Effector memory CD4-positive, alpha-beta T cell (primary cell): ENCODE data around the gene ASXL1.

Experiments
- DNase-seq, 3 donors: peaks; one replicate each; pipeline ENCODE4 v3.0.0-alpha.2; 2020
- H3K27ac ChIP-seq: 2 replicates; pipeline ENCODE4 v1.7.0; 2013; ENCODE audit warnings: mild to moderate bottlenecking, low read length, moderate library complexity; ENCODE audit not compliant: insufficient read depth, poor library complexity, severe bottlenecking
- H3K27me3 ChIP-seq: replicated peaks from 2 replicates; pipeline ENCODE4 v1.7.0; 2013; ENCODE audit warnings: mild to moderate bottlenecking, low read length; ENCODE audit not compliant: insufficient read depth, control insufficient read depth, poor library complexity, severe bottlenecking
- H3K36me3 ChIP-seq: 2 replicates; pipeline ENCODE4 v1.7.0; 2013; ENCODE audit warnings: mild to moderate bottlenecking, low read length, moderate library complexity; ENCODE audit not compliant: control insufficient read depth, insufficient read depth
- H3K4me1 ChIP-seq: 2 replicates; pipeline ENCODE4 v1.7.0; 2013; ENCODE audit warnings: low read length, mild to moderate bottlenecking; ENCODE audit not compliant: control insufficient read depth, insufficient read depth, poor library complexity, severe bottlenecking
- H3K4me3 ChIP-seq: 2 replicates; pipeline ENCODE4 v1.7.0; 2013; ENCODE audit warnings: low read length, low read depth, mild to moderate bottlenecking; ENCODE audit not compliant: insufficient read depth, poor library complexity, severe bottlenecking
- H3K9me3 ChIP-seq: 2 replicates; pipeline ENCODE4 v1.7.0; 2013; ENCODE audit warnings: mild to moderate bottlenecking, low read length, moderate library complexity; ENCODE audit not compliant: control insufficient read depth

Gene ASXL1

DNA sequence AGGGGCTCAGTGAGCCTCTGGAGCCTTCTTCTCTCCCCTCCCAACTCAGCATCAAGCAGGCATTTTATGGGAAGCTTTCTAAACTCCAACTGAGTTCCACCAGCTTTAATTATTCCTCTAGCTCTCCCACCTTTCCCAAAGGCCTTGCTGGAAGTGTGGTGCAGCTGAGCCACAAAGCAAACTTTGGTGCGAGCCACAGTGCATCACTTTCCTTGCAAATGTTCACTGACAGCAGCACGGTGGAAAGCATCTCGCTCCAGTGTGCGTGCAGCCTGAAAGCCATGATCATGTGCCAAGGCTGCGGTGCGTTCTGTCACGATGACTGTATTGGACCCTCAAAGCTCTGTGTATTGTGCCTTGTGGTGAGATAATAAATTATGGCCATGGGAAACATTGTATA lies 78.8 kb downstream of the ASXL1 start:
- no peaks in the 10 kb centered on the region for H3K4me1 ChIP-seq
- no peak overlapping the region for H3K27ac ChIP-seq
- no peaks in the 10 kb centered on the region for H3K9me3 ChIP-seq
- H3K36me3 ChIP-seq = peaks cover 77% of the 10 kb centered on the region
- no peaks in the 10 kb centered on the region for H3K27me3 ChIP-seq
- no peak overlapping the region for H3K4me3 ChIP-seq
- no peak for DNase-seq

DNA sequence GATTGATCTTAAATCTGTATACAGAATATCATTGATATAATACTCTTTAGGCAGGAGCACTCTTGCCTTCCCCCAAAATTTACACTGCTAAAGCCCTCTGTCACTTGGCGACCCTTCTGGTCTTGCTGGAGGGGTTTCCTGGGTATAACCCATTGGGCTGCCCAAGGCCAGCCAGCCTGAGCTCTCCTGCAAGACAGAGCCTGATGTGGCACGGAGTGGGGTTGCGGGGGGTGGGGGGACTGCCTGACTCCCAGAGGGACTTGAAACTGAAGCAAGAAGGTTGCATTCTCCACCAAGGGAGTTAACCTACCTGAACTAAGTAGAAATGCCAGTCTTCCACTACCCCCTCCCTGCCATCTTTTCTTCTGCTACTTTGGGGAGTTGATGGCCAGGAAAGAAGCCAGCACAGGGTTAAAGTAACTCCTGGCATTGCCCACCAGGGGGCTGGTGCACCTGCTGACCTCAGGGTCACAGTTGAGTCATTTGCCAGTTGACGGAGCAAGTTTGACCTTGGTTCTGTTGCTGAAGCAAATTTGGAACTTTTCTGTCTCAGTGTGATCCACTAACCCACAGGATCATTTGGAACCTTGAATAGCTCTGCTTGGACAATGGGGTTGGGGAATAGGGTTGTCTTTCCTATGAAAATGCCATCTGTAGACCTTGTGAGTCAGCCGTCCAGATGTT lies 79.4 kb downstream of the ASXL1 start:
- DNase-seq = no peak
- H3K9me3 ChIP-seq = no peaks in the 10 kb centered on the region
- no peak overlapping the region for H3K27ac ChIP-seq
- no peaks in the 10 kb centered on the region for H3K27me3 ChIP-seq
- H3K4me1 ChIP-seq = no peaks in the 10 kb centered on the region
- H3K4me3 ChIP-seq = no peak overlapping the region
- H3K36me3 ChIP-seq = peaks cover 73% of the 10 kb centered on the region

DNA sequence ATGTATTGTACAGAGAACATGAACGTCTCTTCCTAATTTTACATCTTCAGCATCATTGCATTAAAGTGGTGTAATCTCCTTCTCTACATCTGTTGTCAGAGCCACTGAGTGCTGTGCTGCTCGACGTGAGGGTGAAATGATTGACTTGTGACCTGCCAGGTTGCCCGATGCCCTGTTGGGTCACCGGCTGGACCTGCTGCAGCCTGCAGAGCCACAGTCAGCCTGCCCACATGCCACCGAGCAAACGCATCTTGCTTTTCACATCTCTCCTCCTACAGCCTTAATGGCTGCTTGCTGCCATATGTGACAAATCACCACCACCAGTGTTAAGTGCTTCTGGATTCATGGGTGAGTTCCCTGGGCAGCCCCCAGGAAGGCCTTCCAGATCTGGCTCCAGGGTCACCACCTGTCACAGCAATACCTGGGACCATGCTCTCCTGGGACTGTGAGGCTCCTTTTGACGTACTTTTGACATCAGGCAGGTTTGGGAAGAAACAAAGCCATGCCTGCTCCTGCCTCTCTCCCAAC lies 80.3 kb downstream of the ASXL1 start:
- no peak for DNase-seq
- Histone ChIP-seq H3K4me1 (no peaks in the 10 kb centered on the region), H3K36me3 (peaks cover 74% of the 10 kb centered on the region), H3K27me3 (no peaks in the 10 kb centered on the region), H3K27ac (no peak overlapping the region), H3K4me3 (no peak overlapping the region), H3K9me3 (no peaks in the 10 kb centered on the region)

DNA sequence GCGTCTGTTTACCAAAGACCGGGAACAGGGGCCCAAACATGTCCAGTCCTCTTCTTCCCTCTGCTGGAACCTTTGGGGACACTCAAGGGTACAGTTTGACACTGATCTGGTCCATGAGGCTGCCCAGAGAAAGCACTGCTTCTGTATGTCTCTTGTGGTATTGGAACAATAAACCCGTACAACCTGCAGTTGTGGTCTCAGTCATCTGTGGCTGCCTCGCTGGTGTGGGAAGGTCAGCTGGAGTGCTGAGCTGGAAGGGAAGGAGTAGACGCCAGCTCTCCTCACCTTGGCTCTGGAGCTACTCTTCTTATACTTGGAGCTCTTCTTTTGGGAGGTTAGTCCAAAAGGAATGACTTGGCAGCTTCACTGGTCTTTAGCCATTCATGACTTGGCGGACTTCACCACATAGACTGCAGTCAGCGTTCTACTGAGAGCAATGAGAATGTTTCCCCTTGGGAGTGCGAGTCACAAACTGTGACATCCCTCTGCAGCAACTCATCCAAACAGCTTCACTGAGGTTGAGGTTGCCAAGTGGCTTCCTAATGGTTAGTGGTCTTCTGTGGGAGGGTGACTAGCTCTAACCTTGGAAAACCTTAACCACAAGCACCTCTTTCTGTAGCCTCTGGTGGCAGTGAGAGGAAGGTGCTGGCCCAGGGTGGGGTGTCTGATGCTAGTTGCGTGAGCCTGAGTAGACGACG lies 81.2 kb downstream of the ASXL1 start:
- H3K4me3 ChIP-seq = no peak overlapping the region
- no peaks in the 10 kb centered on the region for H3K9me3 ChIP-seq
- no peaks in the 10 kb centered on the region for H3K4me1 ChIP-seq
- DNase-seq = no peak
- H3K27ac ChIP-seq = no peak overlapping the region
- no peaks in the 10 kb centered on the region for H3K27me3 ChIP-seq
- H3K36me3 ChIP-seq = peaks cover 71% of the 10 kb centered on the region

DNA sequence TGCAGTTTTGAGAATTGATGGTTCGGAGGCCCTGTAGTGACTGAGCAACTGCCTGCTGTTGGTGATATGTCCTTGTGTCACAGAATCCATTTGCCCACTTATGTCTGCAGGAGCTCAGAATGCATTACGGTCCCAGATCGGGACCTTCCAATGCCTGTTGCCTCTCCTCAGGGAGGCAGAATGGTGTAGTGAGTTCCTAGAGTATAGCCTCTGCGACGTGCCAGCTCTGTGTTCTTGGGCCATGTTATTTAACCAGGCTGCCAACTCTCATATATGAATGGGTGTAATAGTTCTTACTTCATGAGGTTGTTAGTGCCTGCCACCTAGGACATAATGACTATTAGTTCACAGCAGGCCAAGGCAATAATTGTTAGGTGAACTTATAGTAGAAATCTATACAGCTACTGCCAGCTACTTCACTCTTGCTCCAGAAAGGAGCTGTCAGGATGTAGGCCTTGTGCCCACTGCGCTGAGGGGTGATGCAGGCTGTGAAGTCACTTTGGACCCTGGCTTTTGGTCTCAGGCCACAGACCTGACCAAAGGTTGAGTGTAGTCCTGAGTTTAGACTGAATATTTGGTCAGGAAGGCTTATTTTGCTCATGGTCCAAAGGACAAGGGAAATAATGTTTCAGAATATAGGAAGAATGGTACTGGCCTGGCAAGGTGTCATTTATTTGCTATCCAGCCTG lies 82.1 kb downstream of the ASXL1 start:
- no peaks in the 10 kb centered on the region for H3K9me3 ChIP-seq
- H3K36me3 ChIP-seq = peaks cover 65% of the 10 kb centered on the region
- no peak for DNase-seq
- no peaks in the 10 kb centered on the region for H3K4me1 ChIP-seq
- no peak overlapping the region for H3K4me3 ChIP-seq
- H3K27me3 ChIP-seq = no peaks in the 10 kb centered on the region
- H3K27ac ChIP-seq = no peak overlapping the region

DNA sequence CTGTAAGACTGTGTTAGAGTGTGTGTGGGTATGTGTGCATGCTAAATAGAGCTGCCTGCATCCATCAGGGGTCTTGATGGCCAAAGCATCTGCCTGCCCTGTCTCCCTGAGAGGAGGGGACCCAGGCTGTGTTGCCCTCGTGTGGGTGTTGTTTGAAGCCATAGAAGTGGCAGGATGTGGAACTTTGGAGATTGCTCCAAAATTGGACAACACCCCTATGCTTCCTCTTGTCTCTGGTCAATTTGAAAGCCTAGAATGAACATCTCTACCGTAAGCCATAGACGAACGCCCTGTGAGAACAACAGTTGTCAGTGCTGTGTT lies 82.6 kb downstream of the ASXL1 start:
- peaks cover 64% of the 10 kb centered on the region for H3K36me3 ChIP-seq
- H3K4me3 ChIP-seq = no peak overlapping the region
- no peaks in the 10 kb centered on the region for H3K9me3 ChIP-seq
- H3K4me1 ChIP-seq = no peaks in the 10 kb centered on the region
- DNase-seq = no peak
- H3K27me3 ChIP-seq = no peaks in the 10 kb centered on the region
- H3K27ac ChIP-seq = no peak overlapping the region

DNA sequence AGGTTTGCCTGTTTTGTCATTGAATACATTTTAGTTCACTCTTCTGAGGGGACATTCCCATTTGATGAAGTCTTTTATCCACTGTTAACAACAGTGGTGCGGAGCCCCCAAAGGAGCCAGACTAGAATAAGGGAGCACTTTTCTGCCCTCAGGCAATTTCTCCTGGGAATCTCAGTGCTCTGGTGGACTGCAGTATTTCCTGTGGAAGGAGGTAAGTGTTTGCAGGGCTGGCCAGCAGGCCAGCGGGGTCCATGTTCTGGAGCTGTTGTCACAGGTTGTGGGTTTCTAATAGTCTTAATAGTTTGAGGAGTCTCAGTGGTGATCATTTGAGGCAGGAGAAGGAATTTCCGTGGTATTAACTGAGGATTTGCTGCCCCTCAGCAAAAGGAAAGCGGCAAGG lies 83.5 kb downstream of the ASXL1 start:
- peaks cover 63% of the 10 kb centered on the region for H3K36me3 ChIP-seq
- no peak overlapping the region for H3K27ac ChIP-seq
- no peaks in the 10 kb centered on the region for H3K27me3 ChIP-seq
- no peaks in the 10 kb centered on the region for H3K9me3 ChIP-seq
- peaks cover 7% of the 10 kb centered on the region for H3K4me1 ChIP-seq
- DNase-seq = no peak
- no peak overlapping the region for H3K4me3 ChIP-seq

DNA sequence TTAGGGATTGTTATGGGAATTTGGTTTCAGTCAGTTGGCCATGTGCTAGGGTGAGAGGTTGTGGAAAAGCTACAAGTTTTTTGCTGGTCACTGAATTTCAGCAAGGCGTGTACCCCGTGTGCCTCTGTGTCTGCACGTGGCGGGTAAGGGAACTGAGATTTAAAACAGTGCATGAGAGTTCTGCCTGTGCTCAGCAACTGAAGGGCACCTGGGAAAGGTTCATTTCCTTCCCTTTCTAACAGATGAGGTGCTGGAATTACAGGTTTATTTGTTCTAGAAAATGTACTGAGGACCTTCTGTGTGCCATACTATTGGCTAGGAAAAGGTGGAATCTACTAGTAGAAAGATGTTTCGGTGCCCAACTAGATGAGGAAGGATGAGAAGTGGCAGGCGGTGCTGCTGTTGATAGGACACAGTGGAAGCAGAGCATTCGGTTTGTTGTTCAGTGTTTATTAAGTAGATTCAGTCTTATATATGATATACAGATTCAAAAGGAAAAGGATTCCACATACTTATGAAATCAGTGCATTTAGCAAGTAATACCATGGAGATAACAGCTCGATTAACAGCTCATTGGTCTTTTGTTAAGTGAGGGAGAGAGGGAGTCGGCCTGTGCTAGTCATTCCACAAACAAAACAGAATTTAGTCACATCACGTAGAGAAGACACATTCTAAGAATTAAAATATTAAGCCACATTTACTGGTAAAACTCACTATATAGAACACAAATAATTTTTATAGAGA lies 84.7 kb downstream of the ASXL1 start:
- Histone ChIP-seq H3K27ac (no peak overlapping the region), H3K36me3 (peaks cover 65% of the 10 kb centered on the region), H3K4me1 (peaks cover 10% of the 10 kb centered on the region), H3K9me3 (no peaks in the 10 kb centered on the region), H3K27me3 (no peaks in the 10 kb centered on the region), H3K4me3 (no peak overlapping the region)
- DNase-seq = no peak

DNA sequence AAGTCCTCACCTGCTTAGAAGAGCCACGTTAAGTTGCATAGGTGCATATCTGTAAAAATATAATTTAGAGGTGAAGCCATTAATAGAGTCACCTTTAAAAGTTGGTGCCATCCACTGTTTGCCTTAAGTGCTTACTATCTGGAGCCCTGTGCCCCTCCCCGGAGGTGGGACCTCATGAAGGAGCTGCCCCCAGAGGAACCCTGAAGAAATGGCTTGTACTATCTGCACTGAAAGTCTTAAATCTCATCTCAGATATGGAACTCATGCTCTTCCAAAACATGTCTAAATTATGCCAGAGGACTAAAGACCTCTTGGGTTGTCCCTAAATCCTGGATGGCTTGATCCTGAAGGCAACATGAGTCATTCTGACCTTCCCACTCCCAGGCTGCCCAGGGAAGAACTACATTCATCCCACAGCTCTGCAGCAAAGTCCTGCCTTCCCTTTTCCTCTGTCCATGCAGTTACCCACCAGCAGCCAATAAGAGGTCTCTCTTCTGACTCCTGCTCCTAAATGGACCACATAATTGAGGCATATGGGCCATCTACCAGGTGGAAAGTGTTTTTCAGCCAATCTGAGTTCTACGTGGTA lies 85.3 kb downstream of the ASXL1 start:
- Histone ChIP-seq H3K36me3 (peaks cover 65% of the 10 kb centered on the region), H3K27ac (no peak overlapping the region), H3K9me3 (no peaks in the 10 kb centered on the region), H3K27me3 (no peaks in the 10 kb centered on the region), H3K4me3 (no peak overlapping the region), H3K4me1 (peaks cover 10% of the 10 kb centered on the region)
- no peak for DNase-seq
